GM12872 (cell line): ENCODE measurements around the gene HES7.

ENCODE experiments used
- TF ChIP-seq, protein P1 (sequence below): IDR thresholded peaks from 3 replicates; pipeline ENCODE4 v1.5.1; 2011; ENCODE audit warnings: low read depth, mild to moderate bottlenecking, low read length, moderate library complexity; ENCODE audit not compliant: insufficient read depth

Gene HES7

DNA sequence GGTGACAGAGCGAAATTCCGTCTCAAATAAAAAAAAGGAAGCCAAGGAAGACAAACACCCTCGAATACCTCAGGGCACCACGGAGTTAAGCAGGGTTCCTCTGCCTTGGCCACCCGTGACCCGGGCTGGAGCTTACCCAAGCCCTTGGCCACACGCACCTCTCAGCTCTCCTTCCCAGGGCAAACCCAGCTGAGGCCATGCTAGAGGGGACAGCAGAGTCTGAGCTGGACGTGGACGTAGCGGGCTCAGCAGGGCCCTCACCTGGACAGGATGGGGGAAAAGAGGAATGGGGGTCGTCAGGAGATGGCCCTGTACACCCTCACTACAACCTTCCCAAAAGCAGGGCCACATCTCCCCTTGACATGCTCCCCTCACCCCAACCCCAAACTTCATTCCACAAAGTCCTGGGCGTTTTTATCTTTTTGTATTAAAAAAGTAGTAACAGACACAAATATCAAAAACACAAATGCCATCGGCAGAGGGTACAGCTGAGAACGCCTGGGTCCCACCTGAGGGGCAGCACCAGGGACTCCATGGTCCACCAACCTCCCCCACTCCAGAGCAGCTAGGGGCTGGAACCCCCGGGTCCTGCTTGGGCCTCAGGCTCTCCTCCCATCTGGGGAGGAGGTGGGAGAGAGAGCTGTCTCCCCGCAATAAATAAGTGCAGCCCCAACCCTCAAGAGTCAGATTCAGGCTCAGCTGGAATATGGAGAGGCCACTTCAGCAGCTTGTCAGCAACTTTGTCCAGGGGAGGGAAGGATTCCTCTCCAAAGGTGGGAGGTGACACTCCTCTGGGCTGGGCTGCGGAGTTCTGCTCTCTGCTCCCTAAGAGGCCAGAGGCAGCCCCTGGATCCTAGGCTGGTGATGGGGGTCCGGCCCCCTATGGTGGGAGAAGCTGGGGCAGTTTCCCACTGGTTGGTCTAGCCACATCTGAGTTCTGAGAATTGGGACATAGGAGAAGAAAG lies 16.4 kb upstream of the HES7 start:
- TF ChIP-seq, protein P1, sequence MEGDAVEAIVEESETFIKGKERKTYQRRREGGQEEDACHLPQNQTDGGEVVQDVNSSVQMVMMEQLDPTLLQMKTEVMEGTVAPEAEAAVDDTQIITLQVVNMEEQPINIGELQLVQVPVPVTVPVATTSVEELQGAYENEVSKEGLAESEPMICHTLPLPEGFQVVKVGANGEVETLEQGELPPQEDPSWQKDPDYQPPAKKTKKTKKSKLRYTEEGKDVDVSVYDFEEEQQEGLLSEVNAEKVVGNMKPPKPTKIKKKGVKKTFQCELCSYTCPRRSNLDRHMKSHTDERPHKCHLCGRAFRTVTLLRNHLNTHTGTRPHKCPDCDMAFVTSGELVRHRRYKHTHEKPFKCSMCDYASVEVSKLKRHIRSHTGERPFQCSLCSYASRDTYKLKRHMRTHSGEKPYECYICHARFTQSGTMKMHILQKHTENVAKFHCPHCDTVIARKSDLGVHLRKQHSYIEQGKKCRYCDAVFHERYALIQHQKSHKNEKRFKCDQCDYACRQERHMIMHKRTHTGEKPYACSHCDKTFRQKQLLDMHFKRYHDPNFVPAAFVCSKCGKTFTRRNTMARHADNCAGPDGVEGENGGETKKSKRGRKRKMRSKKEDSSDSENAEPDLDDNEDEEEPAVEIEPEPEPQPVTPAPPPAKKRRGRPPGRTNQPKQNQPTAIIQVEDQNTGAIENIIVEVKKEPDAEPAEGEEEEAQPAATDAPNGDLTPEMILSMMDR, result no peak

DNA sequence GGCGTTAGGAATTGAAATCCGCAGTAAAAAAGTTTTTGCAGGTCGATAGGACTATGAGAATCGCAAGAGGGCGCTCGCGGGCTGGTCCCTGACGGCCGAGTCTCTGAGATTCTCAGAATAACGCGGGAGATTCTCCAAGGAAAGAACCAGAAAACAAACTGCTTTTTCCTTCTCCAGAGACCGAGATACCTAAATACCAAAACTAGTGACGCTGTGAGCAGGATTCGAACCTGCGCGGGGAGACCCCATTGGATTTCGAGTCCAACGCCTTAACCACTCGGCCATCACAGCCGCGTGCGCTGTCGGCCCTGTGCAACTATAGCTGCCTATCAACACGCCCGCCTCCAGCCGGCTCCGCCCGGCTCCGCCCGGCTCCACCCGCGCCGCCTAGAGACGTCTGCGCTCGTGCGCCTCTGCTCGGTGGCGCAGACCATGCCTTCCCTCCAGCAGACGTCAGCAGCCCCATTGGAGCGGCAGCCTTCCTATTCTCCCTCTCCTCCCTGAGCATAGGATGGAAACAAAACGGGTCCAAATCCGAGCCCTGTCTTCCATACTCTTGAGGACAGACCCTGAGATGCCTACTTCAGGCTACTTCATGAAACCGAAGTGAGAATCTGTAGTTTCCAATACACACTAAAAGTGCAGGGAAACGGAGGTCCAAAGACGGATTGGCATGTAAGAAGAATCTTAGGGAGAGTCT lies 14.9 kb upstream of the HES7 start:
- TF ChIP-seq, protein P1, result peak; percentile 86

DNA sequence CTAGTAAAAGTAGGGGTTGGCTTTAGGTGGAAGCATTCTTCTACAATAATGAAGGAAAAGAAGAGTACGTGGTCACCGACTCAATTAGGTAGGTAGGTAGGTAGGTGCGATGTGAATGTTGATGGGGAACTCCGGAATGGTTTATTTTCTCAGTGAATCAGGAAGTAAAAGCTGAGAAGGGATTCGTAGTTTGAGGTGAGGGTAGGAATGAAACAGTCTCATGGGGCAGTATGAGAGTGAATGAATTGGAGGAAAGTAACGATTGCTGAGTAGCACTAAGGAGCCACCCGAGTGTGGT lies 14.4 kb upstream of the HES7 start:
- TF ChIP-seq, protein P1, result no peak

DNA sequence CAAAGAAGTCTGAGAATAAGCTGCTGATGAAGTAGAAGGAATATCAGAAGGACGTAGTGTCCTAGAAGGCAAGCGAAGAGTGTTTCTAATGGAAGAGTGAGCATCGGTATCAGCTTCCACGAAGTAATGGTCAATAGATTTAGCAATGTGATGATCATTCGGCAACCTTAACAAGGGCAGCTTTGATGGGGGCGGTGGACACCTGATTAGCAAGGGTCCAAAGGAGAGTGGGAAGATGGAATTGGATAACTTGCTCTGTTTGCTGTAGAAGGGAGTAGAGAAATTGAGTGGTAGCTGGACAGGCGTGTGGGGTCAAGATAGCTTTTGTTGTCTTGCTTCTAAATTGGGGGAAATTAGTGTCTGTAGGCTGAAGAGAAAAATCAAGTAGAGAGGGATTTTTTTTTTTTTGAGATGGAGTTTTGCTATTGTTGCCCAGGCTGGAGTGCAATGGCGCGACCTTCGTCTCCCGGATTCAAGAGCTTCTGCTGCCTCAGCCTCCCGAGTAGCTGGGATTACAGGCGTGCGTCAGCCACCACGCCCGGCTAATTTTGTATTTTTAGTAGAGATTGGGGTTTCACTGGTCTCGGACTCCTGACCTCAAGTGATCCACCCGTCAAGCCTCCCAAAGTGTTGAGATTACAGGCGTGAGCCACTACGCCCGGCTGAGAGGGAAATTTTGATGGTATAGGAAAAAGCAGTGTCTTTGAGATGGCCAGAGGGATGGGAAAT lies 13.9 kb upstream of the HES7 start:
- TF ChIP-seq, protein P1, result no peak

DNA sequence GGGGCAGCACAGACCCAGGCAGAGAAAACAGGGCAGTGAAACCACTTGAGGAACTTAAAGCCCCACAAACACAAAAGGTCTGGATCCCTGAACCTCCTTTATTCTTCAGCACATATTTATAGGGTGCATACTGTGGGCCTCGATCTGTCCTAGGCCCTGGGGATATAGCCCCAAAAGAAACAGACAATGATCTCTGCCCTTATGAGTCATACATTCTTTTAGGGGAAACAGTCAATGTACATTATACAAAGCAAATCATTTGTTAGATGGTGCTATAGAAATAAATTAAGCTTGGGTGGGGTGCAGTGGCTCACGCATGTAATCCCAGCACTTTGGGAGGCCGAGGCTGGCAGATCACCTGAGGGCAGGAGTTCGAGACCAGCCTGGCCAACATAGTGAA lies 10.0 kb upstream of the HES7 start:
- TF ChIP-seq, protein P1, result no peak

DNA sequence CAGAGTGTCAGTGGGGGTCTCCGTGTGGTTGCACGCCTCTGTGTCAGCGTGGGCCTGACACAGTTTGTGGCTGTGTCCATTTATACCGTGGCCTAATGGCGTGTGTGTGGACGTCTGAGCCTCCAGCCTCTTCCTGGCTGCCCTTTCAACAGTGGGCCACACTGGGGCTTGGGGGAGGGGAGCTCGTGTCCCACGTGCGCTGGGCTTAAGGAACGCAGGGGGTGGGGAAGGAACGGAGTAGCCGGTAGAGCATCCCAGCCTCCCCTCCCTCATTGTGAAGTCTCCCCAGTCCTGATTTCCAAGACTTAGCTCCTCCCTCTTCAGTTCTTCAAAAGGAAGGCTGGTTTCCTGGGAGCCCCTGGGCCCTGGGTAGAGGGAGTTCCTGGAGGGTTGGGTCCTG lies 9.5 kb upstream of the HES7 start:
- TF ChIP-seq, protein P1, result no peak

DNA sequence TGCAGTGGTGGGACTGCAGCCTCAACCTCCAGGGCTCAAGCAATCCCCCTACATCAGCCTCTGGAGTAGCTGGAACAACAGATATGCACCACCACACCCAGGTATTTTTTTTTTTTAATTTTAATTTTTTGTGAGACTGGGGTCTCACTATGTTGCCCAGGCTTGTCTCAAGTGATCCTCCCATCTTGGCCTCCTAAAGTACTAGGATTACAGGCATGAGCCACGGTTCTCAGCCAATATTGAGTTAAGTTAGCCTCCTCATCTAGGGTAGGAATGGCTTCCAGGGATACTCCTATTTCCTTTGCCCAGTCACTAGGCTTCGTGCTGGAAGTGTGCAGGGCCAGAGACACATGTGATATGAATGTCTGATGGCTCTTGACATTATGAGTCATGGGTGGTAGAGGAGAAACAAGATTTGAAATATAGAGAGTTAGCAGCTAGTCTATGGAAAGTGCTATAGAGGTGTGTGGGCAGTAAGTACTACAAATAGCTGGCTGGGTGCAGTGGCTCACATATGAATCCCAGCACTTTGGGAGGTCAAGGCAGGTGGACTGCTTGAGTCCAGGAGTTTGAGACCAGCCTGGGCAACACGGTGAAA lies 8.0 kb upstream of the HES7 start:
- TF ChIP-seq, protein P1, result no peak
